ENCODE measurements around the gene DST.

Gene DST

GRCh38 chr6:56483929-56484328 is 158.8 kb downstream of the DST start:
- DNase-seq (ENCODE audit: low read depth, low spot score), result no peak

DNA sequence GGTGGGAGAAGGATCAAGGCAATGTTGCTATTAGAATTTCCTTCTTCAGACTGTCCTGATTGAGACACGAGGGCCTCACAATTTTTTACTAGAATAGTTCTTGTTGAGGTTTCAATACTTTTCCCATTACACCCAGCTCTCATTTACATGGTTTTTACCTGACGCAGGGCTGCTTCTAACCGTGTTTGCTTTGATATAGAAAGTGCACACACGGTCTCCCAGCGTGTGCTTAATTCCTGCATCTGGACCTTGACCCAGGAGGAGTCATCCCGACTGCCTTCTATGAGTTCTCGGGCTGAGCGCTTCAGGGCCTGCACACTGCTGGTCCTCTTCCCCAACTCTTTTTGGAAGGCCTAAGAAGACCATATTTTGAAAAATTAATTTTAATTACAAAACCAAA is 160.2 kb downstream of the DST start:
- DNase-seq (ENCODE audit: low read depth, low spot score), result no peak

GRCh38 chr6:56481957-56482356 is 160.7 kb downstream of the DST start:
- DNase-seq (ENCODE audit: low read depth, low spot score), result no peak

DNA sequence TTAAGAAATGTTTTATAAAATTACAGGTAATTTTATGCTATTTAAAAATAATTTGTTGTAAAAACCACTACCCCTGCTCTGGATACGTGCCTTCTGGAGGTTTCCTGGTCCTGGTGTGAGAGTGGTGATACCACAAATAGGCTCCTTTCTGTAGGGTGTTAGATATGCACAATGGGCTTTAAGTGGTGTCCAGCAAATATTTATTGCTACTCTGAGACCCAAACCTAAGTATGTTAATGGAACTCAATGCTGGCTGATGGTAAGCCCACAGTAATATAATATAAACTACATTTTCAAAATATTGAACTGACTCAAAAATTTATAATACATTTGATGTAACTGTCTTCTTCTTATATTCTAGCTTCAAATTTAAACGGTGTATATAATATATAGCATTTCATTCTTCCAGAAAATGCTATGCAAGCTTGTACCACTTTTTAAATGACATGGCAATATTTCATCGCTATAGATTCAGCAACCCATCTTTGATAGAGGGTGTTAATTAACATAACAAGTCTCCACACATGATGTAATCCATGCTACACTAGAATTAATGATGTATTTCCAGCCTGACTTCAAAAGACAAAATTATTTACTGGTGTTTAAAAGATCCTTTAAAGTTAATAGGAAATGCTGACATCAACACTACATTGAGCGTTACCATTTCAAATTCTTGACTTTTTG is 161.9 kb downstream of the DST start:
- no peak for DNase-seq (ENCODE audit: low read depth, low spot score)

- DNase-seq (ENCODE audit: low read depth, low spot score), result no peak
These were observed 162.4 kb downstream of the DST start for GRCh38 chr6:56480246-56480645.

DNA sequence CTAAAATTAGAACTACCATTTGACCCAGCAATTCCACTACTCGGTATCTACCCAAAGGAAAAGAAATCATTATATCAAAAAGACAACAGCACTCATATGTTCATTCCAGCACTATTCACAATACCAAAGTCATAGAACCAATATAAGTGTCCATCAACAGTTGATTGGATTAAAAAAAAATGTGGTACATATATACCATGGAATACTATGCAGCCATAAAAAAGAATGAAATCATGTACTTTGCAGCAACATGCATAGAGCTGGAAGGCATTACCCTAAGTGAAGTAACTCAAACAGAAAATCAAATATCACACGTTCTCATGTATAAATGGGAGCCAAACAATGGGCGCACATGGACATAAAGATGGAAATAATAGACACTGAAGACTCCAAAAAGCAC is 163.3 kb downstream of the DST start:
- DNase-seq (ENCODE audit: low read depth, low spot score), result no peak

GRCh38 chr6:56478202-56478601 is 164.5 kb downstream of the DST start:
- DNase-seq (ENCODE audit: low read depth, low spot score), result no peak

DNA sequence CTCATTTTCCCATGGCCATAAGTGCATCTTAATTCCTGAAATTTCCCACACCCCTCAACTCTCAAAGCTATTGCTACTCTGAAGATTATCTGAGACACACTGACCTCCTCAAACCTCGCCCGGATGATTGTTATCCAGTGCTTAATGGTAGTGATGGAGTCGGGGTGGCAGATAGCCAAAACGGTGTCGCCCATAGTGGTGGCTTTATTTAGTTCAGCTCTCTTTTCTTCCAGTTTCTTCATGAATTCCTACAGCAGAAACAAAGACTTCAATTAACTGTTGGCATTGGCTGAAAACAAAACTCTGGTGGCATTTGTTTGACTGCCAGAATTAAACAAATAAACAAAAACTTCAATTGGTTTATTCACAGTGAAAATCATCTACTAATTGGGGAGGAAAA is 165.4 kb downstream of the DST start:
- no peak for DNase-seq (ENCODE audit: low read depth, low spot score)

DNA sequence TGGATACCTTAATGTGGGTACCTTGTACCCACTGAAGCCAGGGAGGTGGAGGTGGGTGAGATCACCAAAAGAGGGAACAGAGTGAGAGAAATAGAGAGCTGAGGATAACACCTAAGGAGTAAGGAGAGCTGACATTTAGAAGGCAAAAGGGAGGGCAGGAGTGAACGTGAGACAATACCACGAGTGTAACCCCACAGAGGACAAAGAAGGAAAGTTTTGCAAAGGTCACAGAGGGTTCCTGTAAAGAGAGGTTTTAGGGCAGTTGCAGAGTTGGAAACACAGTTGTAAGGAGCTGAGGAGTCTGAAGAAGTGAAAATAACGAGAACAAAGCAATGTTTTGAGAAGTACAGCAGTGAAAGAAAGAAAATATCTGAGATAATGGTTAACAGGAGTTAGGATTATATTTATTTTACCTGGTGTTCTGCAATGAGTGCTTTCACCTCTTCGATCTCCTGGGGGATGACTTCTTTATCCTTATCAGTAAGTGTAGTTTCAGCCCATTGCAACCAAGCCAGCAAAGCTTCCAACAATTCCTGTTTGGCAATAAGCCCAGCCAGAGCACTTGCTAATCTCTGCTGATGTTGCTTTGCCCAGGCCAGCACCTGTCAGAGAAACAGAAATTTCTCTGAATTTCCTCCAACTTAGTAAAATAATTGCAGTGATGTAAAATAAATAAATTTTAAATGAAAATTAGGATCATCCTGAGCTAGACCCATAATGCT is 166.8 kb downstream of the DST start:
- no peak for DNase-seq (ENCODE audit: low read depth, low spot score)

GRCh38 chr6:56474532-56474931 is 168.2 kb downstream of the DST start:
- no peak for DNase-seq (ENCODE audit: low read depth, low spot score)

GRCh38 chr6:56463443-56463842 is 179.2 kb downstream of the DST start:
- no peak for DNase-seq (ENCODE audit: low read depth, low spot score)

DNA sequence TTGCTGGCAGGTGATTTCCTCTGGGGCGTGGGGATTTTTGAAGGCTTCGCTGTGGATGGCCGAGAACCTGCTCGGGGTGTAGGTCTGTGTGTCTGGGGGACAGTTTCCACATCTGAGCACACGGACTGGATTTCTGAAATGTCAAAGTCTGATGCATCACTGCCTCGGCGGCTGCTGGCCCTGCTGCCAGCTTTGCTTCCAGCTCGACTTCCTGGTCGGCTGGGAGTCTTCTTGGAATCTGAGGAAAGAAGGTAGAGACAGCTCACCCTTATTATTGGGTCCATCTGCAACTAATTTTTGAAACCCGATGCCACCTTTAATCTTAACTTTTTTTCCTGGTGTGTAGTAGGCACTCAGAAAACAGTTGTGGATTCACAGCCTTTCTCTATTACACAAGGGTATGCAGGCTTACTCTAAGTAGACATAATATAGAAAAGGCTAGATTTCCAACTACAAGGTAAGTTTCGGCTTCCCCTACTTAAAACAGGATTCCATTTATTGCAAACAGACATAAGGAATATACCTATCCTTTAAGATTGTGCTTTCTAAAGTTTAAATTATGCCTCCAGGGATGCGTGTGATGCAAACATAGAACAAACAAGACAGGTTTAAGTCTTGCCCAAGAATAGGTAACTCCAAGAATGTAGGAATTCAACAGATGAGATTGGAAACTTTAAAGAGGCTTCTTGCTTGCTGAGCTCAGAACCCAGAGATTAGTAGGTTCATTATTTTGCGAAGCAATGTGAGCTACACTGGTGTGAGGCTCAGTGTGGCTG is 183.5 kb downstream of the DST start:
- DNase-seq (ENCODE audit: low read depth, low spot score), result no peak

GRCh38 chr6:56458324-56458884 is 184.3 kb downstream of the DST start:
- no peak for DNase-seq (ENCODE audit: low read depth, low spot score)

DNA sequence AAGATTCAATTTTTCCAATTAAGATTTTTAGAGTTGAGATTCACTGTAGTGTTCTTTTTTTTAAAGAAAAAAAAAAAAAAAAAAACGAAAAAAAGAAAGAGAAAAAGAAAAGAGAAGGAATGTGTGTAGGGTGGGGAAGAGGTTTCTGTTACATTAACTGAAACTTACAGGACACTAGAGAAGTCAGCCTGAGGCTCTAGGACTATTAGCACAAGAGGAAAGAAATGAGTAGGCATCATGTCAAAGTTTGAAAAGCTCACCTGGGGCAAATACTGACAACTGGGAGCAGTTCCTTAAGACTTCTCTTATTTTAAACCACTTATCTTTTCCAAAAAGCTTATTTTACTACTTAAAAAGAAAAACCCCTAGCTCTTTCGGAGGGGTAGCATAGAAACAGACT is 185.9 kb downstream of the DST start:
- no peak for DNase-seq (ENCODE audit: low read depth, low spot score)

DNA sequence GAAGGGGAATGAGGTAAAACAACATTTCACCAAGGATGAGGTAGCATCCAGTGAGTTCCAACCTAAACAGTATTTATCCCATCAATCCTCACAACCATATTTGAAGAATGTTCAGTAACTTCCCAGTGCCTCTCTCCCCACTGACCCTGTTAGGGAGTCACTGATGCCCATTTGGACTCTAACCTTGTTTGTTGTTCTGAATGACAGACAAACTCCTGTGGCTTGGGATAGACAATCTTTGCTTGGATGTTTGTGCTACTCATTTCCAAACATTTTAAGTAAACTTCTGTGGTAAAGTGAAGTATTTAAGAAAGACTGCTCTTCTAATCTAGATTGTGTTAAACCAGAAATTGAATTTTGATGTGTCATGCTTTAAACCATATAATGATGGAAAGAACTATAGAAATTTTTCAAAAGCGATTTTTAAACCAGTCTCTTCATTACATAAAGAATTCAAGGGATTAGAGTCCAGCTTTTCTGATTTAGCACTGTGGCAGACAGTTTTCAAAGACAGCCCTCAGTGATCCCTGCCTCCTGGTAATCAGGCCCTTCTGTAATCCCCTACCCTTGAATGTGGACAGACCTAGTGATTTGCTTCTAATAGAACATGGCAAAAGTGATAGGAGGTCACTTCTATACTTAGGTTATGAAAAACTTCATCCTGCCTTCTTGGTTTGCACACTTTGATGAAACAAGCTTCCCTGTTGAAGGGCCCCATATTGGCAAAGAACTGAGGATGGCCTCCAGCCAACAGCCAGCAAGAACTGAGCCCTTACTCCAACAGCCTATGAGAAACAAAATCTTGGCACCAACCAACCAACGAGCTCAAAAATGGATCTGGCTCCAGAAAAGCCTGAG is 191.6 kb downstream of the DST start:
- DNase-seq (ENCODE audit: low read depth, low spot score), result peak; percentile 7

- DNase-seq (ENCODE audit: low read depth, low spot score), result no peak
These were observed 192.3 kb downstream of the DST start for GRCh38 chr6:56450376-56450775.

DNA sequence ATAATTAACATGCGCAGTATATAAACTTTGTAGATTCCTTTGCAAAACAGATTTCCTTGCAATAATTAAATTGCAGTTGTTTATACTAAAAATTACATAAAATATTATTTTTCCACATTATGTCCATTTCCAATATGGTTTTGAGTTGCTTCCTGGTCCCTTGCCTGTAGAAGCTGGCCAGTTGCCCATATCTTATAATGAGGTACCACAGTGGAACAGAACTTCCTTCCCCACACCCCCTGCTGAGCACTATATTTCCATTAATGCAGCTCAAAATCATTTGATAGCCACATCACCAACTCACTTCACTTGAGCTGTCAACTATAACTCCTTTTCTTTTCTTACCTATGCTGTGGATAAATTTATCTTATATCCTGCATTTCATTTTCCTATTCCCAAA is 194.6 kb downstream of the DST start:
- DNase-seq (ENCODE audit: low read depth, low spot score), result no peak

DNA sequence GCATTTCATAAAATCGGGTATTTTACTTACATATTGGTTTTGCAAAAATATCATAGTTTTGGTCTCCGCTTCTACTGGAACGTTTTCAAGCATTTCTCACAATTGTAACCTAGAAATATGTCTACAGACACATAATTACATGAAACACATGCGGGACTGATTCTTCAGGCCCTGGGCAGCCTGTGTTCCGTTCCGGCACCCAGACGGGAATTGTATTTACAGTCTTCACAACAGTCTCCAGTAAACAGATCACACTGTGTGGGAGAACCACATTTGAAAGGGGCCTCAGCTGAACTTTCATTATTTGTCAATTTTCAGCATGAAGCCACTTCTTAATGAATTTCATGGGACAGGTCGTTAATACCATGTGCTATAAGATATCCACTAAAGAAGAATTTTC is 196.9 kb downstream of the DST start:
- DNase-seq (ENCODE audit: low read depth, low spot score), result no peak

GRCh38 chr6:56444855-56445254 is 197.8 kb downstream of the DST start:
- DNase-seq (ENCODE audit: low read depth, low spot score), result no peak

DNA sequence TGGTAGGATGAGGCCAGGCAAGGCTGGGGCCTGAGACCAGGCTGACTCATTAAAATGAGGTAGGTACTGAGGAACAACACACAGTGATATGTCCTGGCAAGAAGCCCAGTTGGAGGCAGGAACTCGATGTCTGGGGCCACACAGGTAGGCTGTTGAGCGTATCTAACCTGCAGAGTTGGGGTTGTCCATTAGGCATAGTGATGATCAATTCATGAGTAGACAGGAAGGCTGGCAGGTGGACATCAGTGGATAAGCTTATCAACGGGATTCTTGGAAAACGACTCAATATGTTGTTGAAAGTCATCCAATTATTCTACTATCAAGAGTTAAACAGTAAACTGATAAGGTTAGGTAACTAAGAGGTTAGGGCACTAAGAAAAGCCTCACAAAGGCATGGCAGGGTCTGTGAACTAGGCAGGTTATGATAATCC is 202.1 kb downstream of the DST start:
- DNase-seq (ENCODE audit: low read depth, low spot score), result no peak

DNA sequence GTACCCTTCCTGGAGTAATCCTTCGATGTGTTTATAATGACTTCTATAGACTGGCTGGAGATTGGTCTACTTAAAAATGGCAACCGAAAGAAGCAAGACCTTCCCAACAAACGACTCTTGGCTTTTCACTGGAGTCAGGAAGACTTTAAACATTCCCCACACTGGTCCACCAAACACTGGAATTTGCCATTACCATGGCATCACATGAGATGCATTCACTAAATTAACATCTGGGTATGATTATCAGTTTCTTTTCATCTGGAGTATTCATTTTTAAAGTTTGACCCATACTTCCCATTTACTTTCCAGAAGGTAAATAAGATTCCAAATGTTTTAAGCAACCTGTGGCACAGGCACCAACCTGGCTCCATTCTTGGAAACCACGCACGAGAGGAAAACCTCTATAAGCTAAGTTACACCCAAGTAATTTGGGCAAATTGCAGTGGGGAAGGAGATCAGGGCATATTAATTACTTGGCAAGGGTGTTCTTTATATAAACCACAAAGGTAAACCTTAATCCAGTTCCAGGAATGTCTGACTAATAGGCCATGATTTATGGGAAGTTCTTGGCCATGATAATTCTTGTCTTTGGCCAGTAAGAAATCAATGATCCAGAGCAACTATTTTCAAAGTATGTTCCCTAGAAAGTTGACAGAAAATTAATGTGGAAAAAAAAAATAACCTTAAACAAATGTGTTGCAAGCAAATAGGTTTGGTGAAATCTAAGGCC is 205.4 kb downstream of the DST start:
- DNase-seq (ENCODE audit: low read depth, low spot score), result no peak
